NCI-H748 (cell line): Measurements from ENCODE around the gene CORO7.

Source experiments
- DNase-seq: peaks from one replicate; lab custom pipeline; 2025; ENCODE audit not compliant: unreplicated experiment; lab: John Stamatoyannopoulos, UW

CORO7 gene

GRCh38 chr16:4313563-4314531 is 102.5 kb downstream of the CORO7 start:
- no peak for DNase-seq

- peak; percentile 43 for DNase-seq
Observed at GRCh38 chr16:4309833-4310266, 106.5 kb downstream of the CORO7 start.

GRCh38 chr16:4309102-4309832 is 107.1 kb downstream of the CORO7 start:
- no peak for DNase-seq

- DNase-seq = peak; percentile 90
Observed at GRCh38 chr16:4307215-4308037, 109.0 kb downstream of the CORO7 start.

- peak; percentile 38 for DNase-seq
Observed at GRCh38 chr16:4306470-4307214, 109.8 kb downstream of the CORO7 start.
